ENCODE measurements around the gene COCH. TPM values are rescaled to one million over a fixed set of nuclear protein-coding genes. Genes with fewer than 3 reads are reported as not detected.

Gene COCH
- total RNA-seq, 1 donor from 2014 or later = 29.0 TPM

DNA sequence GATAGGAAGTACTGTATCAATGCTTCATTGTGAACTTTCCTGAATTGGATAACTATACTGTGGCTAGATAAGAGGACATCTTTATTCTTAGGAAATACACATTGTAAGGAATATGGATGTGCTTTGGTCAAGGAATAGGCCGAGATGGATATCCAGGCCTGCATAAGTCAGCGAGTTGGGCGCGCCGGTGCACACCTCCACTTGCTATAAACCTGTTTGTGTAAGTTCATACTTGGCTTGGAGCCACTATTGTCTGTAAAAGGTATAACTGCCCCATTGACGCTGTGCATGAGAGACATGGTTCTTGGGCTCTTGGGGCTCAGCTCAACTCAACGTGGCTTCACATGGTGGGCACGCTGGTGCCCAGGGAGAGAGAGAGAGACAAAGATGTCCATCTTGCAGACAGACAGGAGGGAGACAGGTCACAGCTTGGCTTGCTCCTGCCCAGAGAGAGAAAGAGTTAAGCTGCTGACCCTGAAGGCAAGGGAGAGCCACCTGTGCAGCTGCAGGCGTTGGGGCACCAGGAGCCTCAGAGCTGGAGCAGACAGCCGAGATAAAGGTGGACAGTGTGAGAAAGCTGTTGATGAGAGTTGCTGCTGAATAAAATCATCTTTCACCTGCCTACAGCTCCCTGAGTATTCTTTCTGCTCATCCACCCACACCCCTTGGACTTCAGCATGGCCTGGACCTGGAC, 34.1 kb upstream of the COCH start:
- H3K27ac Mint-ChIP-seq (ENCODE audit: unreplicated experiment) = no peak overlapping the region
- H3K36me3 Mint-ChIP-seq (ENCODE audit: unreplicated experiment) = no peaks in the 10 kb centered on the region
- DNase-seq = no peak
- H3K4me1 Mint-ChIP-seq (ENCODE audit: low read depth, unreplicated experiment) = peaks cover 10% of the 10 kb centered on the region
- H3K9me3 Mint-ChIP-seq (ENCODE audit: unreplicated experiment) = peaks cover 4% of the 10 kb centered on the region
- TF ChIP-seq, protein P1, sequence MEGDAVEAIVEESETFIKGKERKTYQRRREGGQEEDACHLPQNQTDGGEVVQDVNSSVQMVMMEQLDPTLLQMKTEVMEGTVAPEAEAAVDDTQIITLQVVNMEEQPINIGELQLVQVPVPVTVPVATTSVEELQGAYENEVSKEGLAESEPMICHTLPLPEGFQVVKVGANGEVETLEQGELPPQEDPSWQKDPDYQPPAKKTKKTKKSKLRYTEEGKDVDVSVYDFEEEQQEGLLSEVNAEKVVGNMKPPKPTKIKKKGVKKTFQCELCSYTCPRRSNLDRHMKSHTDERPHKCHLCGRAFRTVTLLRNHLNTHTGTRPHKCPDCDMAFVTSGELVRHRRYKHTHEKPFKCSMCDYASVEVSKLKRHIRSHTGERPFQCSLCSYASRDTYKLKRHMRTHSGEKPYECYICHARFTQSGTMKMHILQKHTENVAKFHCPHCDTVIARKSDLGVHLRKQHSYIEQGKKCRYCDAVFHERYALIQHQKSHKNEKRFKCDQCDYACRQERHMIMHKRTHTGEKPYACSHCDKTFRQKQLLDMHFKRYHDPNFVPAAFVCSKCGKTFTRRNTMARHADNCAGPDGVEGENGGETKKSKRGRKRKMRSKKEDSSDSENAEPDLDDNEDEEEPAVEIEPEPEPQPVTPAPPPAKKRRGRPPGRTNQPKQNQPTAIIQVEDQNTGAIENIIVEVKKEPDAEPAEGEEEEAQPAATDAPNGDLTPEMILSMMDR (IDR thresholded peaks at IDR 0.05; ENCODE audit: partially characterized antibody, unreplicated experiment) = no peak
- H3K27me3 Mint-ChIP-seq (ENCODE audit: unreplicated experiment) = no peaks in the 10 kb centered on the region
- H3K4me3 Mint-ChIP-seq (ENCODE audit: unreplicated experiment) = no peak overlapping the region

DNA sequence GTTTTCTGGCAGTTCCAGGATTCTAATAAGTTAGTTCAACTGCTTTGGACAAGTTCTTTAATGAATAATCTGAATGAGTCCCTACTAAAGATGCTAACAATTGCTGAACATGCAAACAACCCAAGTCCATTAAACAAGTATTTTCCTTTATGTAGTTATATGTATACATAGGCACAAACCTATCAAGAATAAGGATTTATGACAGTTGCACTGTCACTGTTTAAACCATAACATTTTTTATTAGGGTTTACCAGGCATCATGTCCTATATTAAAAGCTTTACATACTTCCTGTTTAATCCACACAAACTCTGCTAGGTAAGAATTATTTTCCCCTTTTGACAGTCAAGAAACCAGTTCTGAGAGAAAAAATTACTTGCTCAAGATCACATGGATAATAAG, 31.9 kb upstream of the COCH start:
- Mint-ChIP-seq H3K9me3 (ENCODE audit: unreplicated experiment) (peaks cover 4% of the 10 kb centered on the region), H3K27ac (ENCODE audit: unreplicated experiment) (no peak overlapping the region), H3K27me3 (ENCODE audit: unreplicated experiment) (no peaks in the 10 kb centered on the region), H3K36me3 (ENCODE audit: unreplicated experiment) (no peaks in the 10 kb centered on the region), H3K4me3 (ENCODE audit: unreplicated experiment) (no peak overlapping the region), H3K4me1 (ENCODE audit: low read depth, unreplicated experiment) (peaks cover 10% of the 10 kb centered on the region)
- TF ChIP-seq, protein P1 (IDR thresholded peaks at IDR 0.05; ENCODE audit: partially characterized antibody, unreplicated experiment) = no peak
- DNase-seq = no peak

DNA sequence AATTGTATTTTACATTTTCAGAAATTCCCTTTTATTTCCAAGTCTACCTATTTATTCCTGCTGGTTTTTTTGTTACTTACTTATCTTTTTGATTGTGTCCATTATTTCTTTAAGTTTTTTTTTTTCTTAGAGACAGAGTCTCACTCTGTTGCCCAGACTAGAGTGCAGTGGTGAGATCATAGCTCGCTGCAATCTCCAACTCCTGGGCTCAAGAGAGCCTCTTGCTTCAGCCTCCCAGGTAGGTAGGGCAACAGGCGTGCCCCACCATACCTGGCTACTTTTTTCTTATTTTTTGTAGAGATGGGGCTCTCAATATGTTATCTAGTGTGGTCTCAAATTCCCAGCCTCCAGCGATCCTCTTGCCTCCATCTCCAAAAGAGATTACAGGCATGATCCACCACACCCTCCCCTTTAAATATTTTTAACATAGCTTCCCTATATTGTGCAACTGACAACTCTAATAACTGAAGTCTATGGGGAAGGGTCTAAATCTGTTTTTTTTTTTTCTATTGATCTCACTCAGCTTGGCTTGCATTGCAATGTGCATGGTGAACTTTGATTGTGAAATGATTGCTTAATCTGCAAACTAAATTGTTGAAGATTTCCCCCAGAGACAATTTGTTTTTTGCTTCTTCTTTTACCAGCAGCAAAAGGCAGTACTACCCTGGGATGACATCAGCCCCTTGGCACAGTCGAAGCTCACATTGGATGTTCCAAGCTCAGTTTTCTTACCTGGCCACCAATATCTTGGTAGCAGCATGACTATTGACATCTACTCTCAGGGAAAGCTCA, 25.7 kb upstream of the COCH start:
- Mint-ChIP-seq H3K4me3 (ENCODE audit: unreplicated experiment) (no peak overlapping the region), H3K27me3 (ENCODE audit: unreplicated experiment) (no peaks in the 10 kb centered on the region), H3K9me3 (ENCODE audit: unreplicated experiment) (peaks cover 2% of the 10 kb centered on the region), H3K27ac (ENCODE audit: unreplicated experiment) (no peak overlapping the region), H3K36me3 (ENCODE audit: unreplicated experiment) (no peaks in the 10 kb centered on the region), H3K4me1 (ENCODE audit: low read depth, unreplicated experiment) (no peaks in the 10 kb centered on the region)
- TF ChIP-seq, protein P1 (IDR thresholded peaks at IDR 0.05; ENCODE audit: partially characterized antibody, unreplicated experiment) = no peak
- no peak for DNase-seq

DNA sequence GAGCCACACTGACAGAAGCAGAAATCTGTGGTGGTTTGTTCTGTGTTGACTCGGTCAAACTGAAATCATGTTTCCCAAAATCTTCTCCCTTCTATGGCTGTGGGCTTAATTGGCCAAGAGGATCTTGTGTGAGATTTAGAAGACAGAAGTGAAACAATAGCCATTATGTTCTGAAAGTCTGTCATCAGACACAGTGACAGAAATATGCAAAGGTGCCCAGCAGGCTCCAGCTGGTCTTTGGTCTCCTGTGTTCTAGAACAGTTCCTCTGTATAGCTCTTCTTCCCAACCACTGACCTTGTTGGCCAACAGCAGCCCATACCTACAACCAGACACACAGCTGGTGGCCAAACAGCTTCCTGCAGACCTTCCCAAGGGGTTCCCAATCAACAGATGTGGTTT, 25.0 kb upstream of the COCH start:
- Mint-ChIP-seq H3K27me3 (ENCODE audit: unreplicated experiment) (no peaks in the 10 kb centered on the region), H3K4me3 (ENCODE audit: unreplicated experiment) (peak overlapping the region; percentile 40)
- no peak for DNase-seq

More for the DNA sequence above, 25.0 kb upstream of the COCH start:
- Mint-ChIP-seq H3K4me1 (ENCODE audit: low read depth, unreplicated experiment) (no peaks in the 10 kb centered on the region), H3K36me3 (ENCODE audit: unreplicated experiment) (no peaks in the 10 kb centered on the region), H3K27ac (ENCODE audit: unreplicated experiment) (no peak overlapping the region), H3K9me3 (ENCODE audit: unreplicated experiment) (no peaks in the 10 kb centered on the region)
- TF ChIP-seq, protein P1 (IDR thresholded peaks at IDR 0.05; ENCODE audit: partially characterized antibody, unreplicated experiment) = no peak
